Ishikawa (cell line): ENCODE measurements around the gene GMPPA.

Experiments
- EP300 ChIP-seq: IDR thresholded peaks from 2 replicates; pipeline ENCODE4 v1.6.1; 2012; ENCODE audit warnings: borderline replicate concordance
- FOXM1 ChIP-seq: IDR thresholded peaks from 2 replicates; pipeline ENCODE4 v1.6.1; 2012; ENCODE audit warnings: low read depth, borderline replicate concordance
- TAF1 ChIP-seq: IDR thresholded peaks from 2 replicates; pipeline ENCODE4 v1.6.1; 2012; ENCODE audit warnings: low read depth, mild to moderate bottlenecking
- YY1 ChIP-seq: IDR thresholded peaks from 2 replicates; pipeline ENCODE4 v1.6.1; 2012; ENCODE audit warnings: low read depth

- TF ChIP-seq EP300 (no peak), YY1 (no peak), FOXM1 (no peak), TAF1 (no peak)
Measured at GRCh38 chr2:219522111-219523030, 23.7 kb downstream of the GMPPA start.
